SK-N-MC (cell line): ENCODE data around the gene RANBP17.

Experiments
- DNase-seq: peaks from one replicate; pipeline ENCODE4 v3.0.0-alpha.2; 2011; ENCODE audit warnings: low read depth, low spot score
- H3K27ac ChIP-seq: fragments of 200-600 bp; sonication (generic); 2 replicates; pipeline ENCODE4 v1.5.1; 2016; ENCODE audit warnings: mixed run types
- H3K36me3 ChIP-seq: fragments of 200-600 bp; sonication (generic); 2 replicates; pipeline ENCODE4 v1.6.1; 2017; ENCODE audit warnings: antibody characterized with exemption, low read length, mixed read lengths; ENCODE audit not compliant: insufficient read depth
- H3K4me3 ChIP-seq: fragments of 200-600 bp; sonication (generic); 2 replicates; pipeline ENCODE4 v1.5.1; 2016
- H3K9ac ChIP-seq: fragments of 200-600 bp; sonication (generic); 2 replicates; pipeline ENCODE4 v1.8.0; 2017; ENCODE audit warnings: mixed run types, mixed read lengths; ENCODE audit not compliant: insufficient read length
- H3K9me3 ChIP-seq: fragments of 200-600 bp; sonication (generic); 2 replicates; pipeline ENCODE4 v1.6.1; 2017; ENCODE audit warnings: low read depth, mild to moderate bottlenecking, antibody characterized with exemption, low read length, moderate library complexity, mixed read lengths
- EZH2 ChIP-seq: fragments of 200-600 bp; sonication (generic); IDR thresholded peaks from one replicate; pipeline ENCODE4 v1.6.1; 2017; ENCODE audit warnings: antibody characterized with exemption
- FOXP2 ChIP-seq: optimal IDR thresholded peaks from 2 replicates; pipeline ENCODE3; 2011; ENCODE audit warnings: mild to moderate bottlenecking, moderate library complexity; ENCODE audit not compliant: insufficient read depth; ENCODE audit errors: extremely low read length, control extremely low read depth
- POLR2AphosphoS5 ChIP-seq: IDR thresholded peaks from 2 replicates; pipeline ENCODE4 v1.6.1; 2012; ENCODE audit warnings: mild to moderate bottlenecking, low read depth, low read length, borderline replicate concordance

Gene RANBP17

GRCh38 chr5:171323806-171324632 lies 462.2 kb downstream of the RANBP17 start:
- H3K9ac ChIP-seq, result no peak overlapping the region
- H3K9me3 ChIP-seq, result no peaks in the 10 kb centered on the region
- DNase-seq, result no peak
- no peak overlapping the region for H3K4me3 ChIP-seq
- no peaks in the 10 kb centered on the region for H3K36me3 ChIP-seq
- H3K27ac ChIP-seq, result no peak overlapping the region
- no peak for TF ChIP-seq FOXP2
- no peak for TF ChIP-seq EZH2
- TF ChIP-seq POLR2AphosphoS5, result no peak

GRCh38 chr5:171330021-171330420 lies 468.2 kb downstream of the RANBP17 start:
- no peaks in the 10 kb centered on the region for H3K36me3 ChIP-seq
- H3K27ac ChIP-seq, result no peak overlapping the region
- H3K9ac ChIP-seq, result no peak overlapping the region
- no peak overlapping the region for H3K4me3 ChIP-seq
- TF ChIP-seq EZH2 (no peak), POLR2AphosphoS5 (no peak), FOXP2 (no peak)
- no peaks in the 10 kb centered on the region for H3K9me3 ChIP-seq
- DNase-seq, result no peak

- Histone ChIP-seq H3K27ac (no peak overlapping the region), H3K4me3 (no peak overlapping the region), H3K9me3 (no peaks in the 10 kb centered on the region), H3K36me3 (no peaks in the 10 kb centered on the region), H3K9ac (no peak overlapping the region)
- no peak for TF ChIP-seq EZH2
- no peak for DNase-seq
These were observed 473.8 kb downstream of the RANBP17 start for GRCh38 chr5:171335616-171336015.

GRCh38 chr5:171336521-171337209 lies 474.8 kb downstream of the RANBP17 start:
- no peaks in the 10 kb centered on the region for H3K36me3 ChIP-seq
- no peak overlapping the region for H3K27ac ChIP-seq
- DNase-seq, result no peak
- H3K9ac ChIP-seq, result no peak overlapping the region
- peak overlapping the region; percentile 68 for H3K4me3 ChIP-seq
- no peaks in the 10 kb centered on the region for H3K9me3 ChIP-seq
- TF ChIP-seq FOXP2, result no peak
- no peak for TF ChIP-seq EZH2
- no peak for TF ChIP-seq POLR2AphosphoS5

- Histone ChIP-seq H3K27ac (no peak overlapping the region), H3K4me3 (peak overlapping the region; percentile 68), H3K9me3 (no peaks in the 10 kb centered on the region), H3K36me3 (no peaks in the 10 kb centered on the region), H3K9ac (no peak overlapping the region)
- no peak for DNase-seq
- TF ChIP-seq FOXP2, result no peak
- TF ChIP-seq EZH2, result no peak
- TF ChIP-seq POLR2AphosphoS5, result no peak
These were observed 475.4 kb downstream of the RANBP17 start for GRCh38 chr5:171337210-171337569.

GRCh38 chr5:171340042-171340441 lies 478.2 kb downstream of the RANBP17 start:
- H3K4me3 ChIP-seq, result no peak overlapping the region
- H3K36me3 ChIP-seq, result no peaks in the 10 kb centered on the region
- H3K9ac ChIP-seq, result no peak overlapping the region
- no peak for DNase-seq
- H3K9me3 ChIP-seq, result no peaks in the 10 kb centered on the region
- no peak for TF ChIP-seq FOXP2
- TF ChIP-seq POLR2AphosphoS5, result no peak
- no peak for TF ChIP-seq EZH2
- H3K27ac ChIP-seq, result no peak overlapping the region

- H3K27ac ChIP-seq, result no peak overlapping the region
- TF ChIP-seq FOXP2 (no peak), POLR2AphosphoS5 (no peak), EZH2 (no peak)
- H3K4me3 ChIP-seq, result no peak overlapping the region
- DNase-seq, result no peak
- H3K36me3 ChIP-seq, result no peaks in the 10 kb centered on the region
- H3K9me3 ChIP-seq, result no peaks in the 10 kb centered on the region
- H3K9ac ChIP-seq, result no peak overlapping the region
These were observed 478.7 kb downstream of the RANBP17 start for GRCh38 chr5:171340491-171340890.

- TF ChIP-seq EZH2 (no peak), POLR2AphosphoS5 (no peak)
- H3K27ac ChIP-seq, result no peak overlapping the region
- DNase-seq, result peak; percentile 34
- H3K36me3 ChIP-seq, result no peaks in the 10 kb centered on the region
- H3K9me3 ChIP-seq, result no peaks in the 10 kb centered on the region
- H3K9ac ChIP-seq, result no peak overlapping the region
- no peak overlapping the region for H3K4me3 ChIP-seq
These were observed 480.7 kb downstream of the RANBP17 start for GRCh38 chr5:171342362-171343111.
